ENCODE results near the gene PRUNE2.

Gene PRUNE2

DNA sequence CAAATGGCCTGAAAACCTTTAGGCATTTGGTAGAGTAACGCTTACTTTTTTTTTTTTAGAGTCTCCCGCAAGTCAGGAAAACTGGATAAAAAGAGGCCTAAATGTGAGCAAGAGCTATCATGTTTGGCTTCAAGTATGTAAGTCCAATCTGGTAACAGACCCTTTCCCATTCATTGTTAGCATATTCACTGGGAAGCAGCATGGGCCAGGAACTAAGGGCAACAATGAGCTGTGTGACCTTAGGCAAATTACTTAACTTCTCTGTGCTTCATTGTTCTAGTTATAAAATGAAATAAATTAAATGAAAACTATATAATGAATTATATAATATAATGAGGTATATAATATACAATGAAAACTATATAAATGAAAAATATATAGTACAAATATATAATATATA lies 256.0 kb downstream of the PRUNE2 start:
- TF ChIP-seq, protein P1, sequence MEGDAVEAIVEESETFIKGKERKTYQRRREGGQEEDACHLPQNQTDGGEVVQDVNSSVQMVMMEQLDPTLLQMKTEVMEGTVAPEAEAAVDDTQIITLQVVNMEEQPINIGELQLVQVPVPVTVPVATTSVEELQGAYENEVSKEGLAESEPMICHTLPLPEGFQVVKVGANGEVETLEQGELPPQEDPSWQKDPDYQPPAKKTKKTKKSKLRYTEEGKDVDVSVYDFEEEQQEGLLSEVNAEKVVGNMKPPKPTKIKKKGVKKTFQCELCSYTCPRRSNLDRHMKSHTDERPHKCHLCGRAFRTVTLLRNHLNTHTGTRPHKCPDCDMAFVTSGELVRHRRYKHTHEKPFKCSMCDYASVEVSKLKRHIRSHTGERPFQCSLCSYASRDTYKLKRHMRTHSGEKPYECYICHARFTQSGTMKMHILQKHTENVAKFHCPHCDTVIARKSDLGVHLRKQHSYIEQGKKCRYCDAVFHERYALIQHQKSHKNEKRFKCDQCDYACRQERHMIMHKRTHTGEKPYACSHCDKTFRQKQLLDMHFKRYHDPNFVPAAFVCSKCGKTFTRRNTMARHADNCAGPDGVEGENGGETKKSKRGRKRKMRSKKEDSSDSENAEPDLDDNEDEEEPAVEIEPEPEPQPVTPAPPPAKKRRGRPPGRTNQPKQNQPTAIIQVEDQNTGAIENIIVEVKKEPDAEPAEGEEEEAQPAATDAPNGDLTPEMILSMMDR (IDR thresholded peaks at IDR 0.05; ENCODE audit: low read depth, low read length, missing control alignments) = no peak
- no peak overlapping the region for H3K4me3 ChIP-seq (replicated peaks; ENCODE audit: low read depth, low read length)
- DNase-seq (ENCODE audit: extremely low read depth, low read depth) = no peak

DNA sequence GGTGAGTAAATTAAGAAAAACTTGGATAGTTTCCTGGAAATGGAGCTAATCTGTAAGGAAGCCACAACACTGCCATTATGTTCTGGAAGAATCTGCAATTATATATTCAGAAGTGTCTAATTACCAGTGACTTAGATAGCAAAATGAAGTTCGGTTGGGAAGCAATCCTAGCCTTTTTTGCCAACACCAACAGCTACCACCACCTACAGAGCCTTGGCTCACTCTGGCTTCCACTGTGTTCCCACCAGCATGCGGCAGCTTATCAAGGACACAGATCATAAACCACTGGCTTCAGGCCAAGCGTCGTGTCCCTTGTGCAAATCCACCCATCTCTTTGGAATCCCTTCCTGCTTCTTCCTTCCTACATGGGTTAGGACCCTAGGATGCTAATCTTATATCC lies 259.7 kb downstream of the PRUNE2 start:
- DNase-seq (ENCODE audit: extremely low read depth, low read depth) = no peak
- TF ChIP-seq, protein P1 (IDR thresholded peaks at IDR 0.05; ENCODE audit: low read depth, low read length, missing control alignments) = no peak
- no peak overlapping the region for H3K4me3 ChIP-seq (replicated peaks; ENCODE audit: low read depth, low read length)

DNA sequence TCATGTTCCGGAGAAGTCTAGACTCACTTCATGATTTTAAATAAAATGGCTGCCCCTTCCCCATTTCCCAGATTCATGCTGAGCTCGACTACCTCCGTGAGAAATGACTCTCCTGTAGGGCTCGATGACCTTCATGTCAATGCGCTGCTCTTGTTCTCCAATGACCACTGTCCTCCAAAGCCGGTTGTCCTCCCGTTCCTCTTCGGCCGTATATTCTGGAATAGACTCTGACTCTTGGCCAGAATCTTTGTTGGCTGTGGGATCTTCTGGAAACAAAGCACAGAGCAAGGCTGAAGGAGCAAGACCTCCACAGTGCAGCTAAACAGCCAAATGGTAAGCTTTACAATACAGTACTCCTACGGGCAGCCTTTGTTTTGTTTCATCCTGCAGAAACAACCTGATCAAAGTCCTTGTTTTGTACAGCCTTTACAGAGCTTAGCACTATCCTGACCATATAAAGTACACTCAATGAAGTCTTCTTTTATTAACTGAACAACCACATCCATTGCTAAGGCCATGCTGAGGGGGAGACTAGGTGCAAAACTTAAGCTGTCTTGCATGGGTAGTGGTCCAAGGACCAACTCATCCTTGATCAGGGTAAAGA lies 261.2 kb downstream of the PRUNE2 start:
- H3K4me3 ChIP-seq (replicated peaks; ENCODE audit: low read depth, low read length) = no peak overlapping the region
- TF ChIP-seq, protein P1 (IDR thresholded peaks at IDR 0.05; ENCODE audit: low read depth, low read length, missing control alignments) = no peak
- DNase-seq (ENCODE audit: extremely low read depth, low read depth) = no peak

DNA sequence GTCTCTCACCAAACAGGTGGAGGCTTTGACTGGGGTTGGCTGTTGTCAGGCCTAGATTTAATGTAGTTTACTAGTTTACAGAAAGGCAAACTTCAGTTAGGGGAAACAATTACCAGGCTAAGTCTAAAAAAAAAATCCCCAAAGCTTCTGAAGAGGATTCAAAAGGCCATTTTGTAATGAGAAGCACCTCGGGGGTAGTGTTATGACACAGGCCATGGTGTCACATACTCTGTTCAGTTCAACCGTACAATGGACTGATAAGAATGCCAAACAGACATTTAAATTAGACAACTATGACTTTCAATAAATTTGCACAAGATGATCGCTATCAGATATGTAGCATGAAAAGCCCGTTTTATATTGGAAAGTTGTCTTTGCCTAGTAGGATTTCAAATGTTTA lies 261.7 kb downstream of the PRUNE2 start:
- TF ChIP-seq, protein P1 (IDR thresholded peaks at IDR 0.05; ENCODE audit: low read depth, low read length, missing control alignments) = no peak
- H3K4me3 ChIP-seq (replicated peaks; ENCODE audit: low read depth, low read length) = no peak overlapping the region
- no peak for DNase-seq (ENCODE audit: extremely low read depth, low read depth)

DNA sequence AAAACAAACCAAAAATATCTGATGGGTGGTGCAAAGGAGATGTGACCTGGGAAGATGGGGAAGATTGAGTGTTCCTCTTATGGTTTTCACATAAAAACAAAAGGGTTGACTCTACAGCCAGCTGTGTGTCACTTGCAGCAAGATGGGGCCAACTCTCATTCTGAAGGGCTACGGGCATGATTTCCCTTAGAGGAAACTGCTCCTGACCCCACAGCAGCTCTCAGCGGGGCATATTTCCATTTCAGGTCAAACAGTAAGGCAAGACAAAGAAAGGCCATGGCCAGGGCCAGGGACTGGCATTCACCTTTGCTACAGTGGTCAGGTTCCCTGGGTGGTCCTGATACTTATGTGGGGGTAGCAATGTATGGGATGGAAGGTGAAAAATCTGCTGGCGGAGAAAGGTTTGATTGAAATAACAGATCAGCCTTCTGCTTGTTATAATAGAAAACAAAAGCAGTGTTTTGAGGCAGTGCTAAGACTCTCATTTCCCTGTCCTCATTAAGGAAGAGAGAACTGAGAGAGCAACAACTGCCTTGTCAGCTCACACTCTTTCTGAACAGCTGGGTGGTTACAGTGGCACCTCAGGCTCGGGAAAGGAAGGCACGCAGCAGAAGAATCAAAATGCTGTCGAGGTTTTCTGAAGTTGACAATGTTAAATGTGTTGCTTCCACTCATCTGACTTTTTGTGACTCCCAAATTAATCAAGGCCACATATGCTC lies 262.4 kb downstream of the PRUNE2 start:
- H3K4me3 ChIP-seq (replicated peaks; ENCODE audit: low read depth, low read length) = no peak overlapping the region
- no peak for DNase-seq (ENCODE audit: extremely low read depth, low read depth)
- TF ChIP-seq, protein P1 (IDR thresholded peaks at IDR 0.05; ENCODE audit: low read depth, low read length, missing control alignments) = no peak

DNA sequence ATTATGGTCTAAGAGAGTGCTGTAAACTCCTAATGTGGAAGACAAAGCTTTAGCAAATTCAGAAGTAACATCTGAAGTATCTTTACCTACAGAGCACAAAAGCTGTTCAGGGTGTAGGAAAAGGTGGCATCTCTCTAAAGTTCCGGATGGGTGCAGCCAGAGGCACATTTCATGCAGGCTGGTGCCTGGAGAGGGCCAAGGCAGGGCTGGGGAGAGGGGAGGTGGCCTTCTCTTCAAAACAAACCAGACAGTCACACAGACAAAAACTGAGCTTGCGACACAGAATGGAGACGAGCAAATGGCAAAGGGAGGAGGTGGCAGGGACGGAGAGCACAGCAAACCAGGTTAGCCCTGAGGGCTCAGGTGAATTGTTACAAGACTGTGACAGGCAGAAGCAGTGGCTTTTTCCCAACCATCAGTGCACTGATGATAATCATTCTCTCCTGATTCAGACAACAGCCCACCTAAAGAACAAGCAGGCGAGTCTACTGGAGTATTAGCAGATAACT lies 263.2 kb downstream of the PRUNE2 start:
- H3K4me3 ChIP-seq (replicated peaks; ENCODE audit: low read depth, low read length) = no peak overlapping the region
- no peak for DNase-seq (ENCODE audit: extremely low read depth, low read depth)
- TF ChIP-seq, protein P1 (IDR thresholded peaks at IDR 0.05; ENCODE audit: low read depth, low read length, missing control alignments) = no peak

All from HFF-Myc (cell line).